ENCODE data around the gene NSMF.

Gene NSMF

GRCh38 chr9:137459152-137459600, at the start of gene NSMF:
Gene NSMF (minus strand): TSS chr9:137459334. CDS start chr9:137459102, 232 bp downstream.
- no peak for TF ChIP-seq CTCF (IDR thresholded peaks at IDR 0.05; ENCODE audit: low read depth, low read length, missing control alignments)
- no peaks in the 10 kb centered on the region for H3K27me3 ChIP-seq (replicated peaks)
- in situ Hi-C loops (cut with HindIII; ENCODE audit: low pct_ligation_motif_present, low sequenced_read_pairs) = no loop called here
- DNase-seq = peak; percentile 72
- H3K4me3 ChIP-seq (ENCODE audit: low read depth, low read length) = peak within 1 kb of the TSS; percentile 61
- H3K36me3 ChIP-seq (replicated peaks) = peaks cover 11% of the 10 kb centered on the region
- peak within 1 kb of the TSS; percentile 30 for H3K27ac ChIP-seq

- in situ Hi-C loops (cut with HindIII; ENCODE audit: low pct_ligation_motif_present, low sequenced_read_pairs) = no loop called here
- Histone ChIP-seq H3K4me3 (ENCODE audit: low read depth, low read length) (no peak overlapping the region), H3K27ac (no peak overlapping the region), H3K36me3 (replicated peaks) (no peaks in the 10 kb centered on the region), H3K27me3 (replicated peaks) (no peaks in the 10 kb centered on the region)
- TF ChIP-seq CTCF (IDR thresholded peaks at IDR 0.05; ENCODE audit: low read depth, low read length, missing control alignments) = no peak
- DNase-seq = peak; percentile 23
These were observed 47.6 kb upstream of the NSMF start for GRCh38 chr9:137506702-137507171.

- no peak for TF ChIP-seq CTCF (IDR thresholded peaks at IDR 0.05; ENCODE audit: low read depth, low read length, missing control alignments)
- no peak for DNase-seq
- no peaks in the 10 kb centered on the region for H3K36me3 ChIP-seq (replicated peaks)
- H3K27ac ChIP-seq = no peak overlapping the region
- H3K4me3 ChIP-seq (ENCODE audit: low read depth, low read length) = no peak overlapping the region
- in situ Hi-C loops (cut with HindIII; ENCODE audit: low pct_ligation_motif_present, low sequenced_read_pairs) = no loop called here
- no peaks in the 10 kb centered on the region for H3K27me3 ChIP-seq (replicated peaks)
These were observed 47.1 kb upstream of the NSMF start for GRCh38 chr9:137506274-137506673.

- Histone ChIP-seq H3K36me3 (replicated peaks) (no peaks in the 10 kb centered on the region), H3K4me3 (ENCODE audit: low read depth, low read length) (no peak overlapping the region), H3K27me3 (replicated peaks) (no peaks in the 10 kb centered on the region), H3K27ac (no peak overlapping the region)
- DNase-seq = no peak
- in situ Hi-C loops (cut with HindIII; ENCODE audit: low pct_ligation_motif_present, low sequenced_read_pairs) = no loop called here
- TF ChIP-seq CTCF (IDR thresholded peaks at IDR 0.05; ENCODE audit: low read depth, low read length, missing control alignments) = no peak
These were observed 46.4 kb upstream of the NSMF start for GRCh38 chr9:137505421-137506140.

GRCh38 chr9:137504432-137504777, 45.3 kb upstream of the NSMF start:
- H3K27me3 ChIP-seq (replicated peaks) = no peaks in the 10 kb centered on the region
- in situ Hi-C loops (cut with HindIII; ENCODE audit: low pct_ligation_motif_present, low sequenced_read_pairs) = no loop called here
- no peaks in the 10 kb centered on the region for H3K36me3 ChIP-seq (replicated peaks)
- TF ChIP-seq CTCF (IDR thresholded peaks at IDR 0.05; ENCODE audit: low read depth, low read length, missing control alignments) = no peak
- DNase-seq = no peak
- H3K27ac ChIP-seq = no peak overlapping the region
- H3K4me3 ChIP-seq (ENCODE audit: low read depth, low read length) = no peak overlapping the region
